Vagina (tissue), 2 donors: ENCODE data around the gene TAC4. TPM values are rescaled to one million over a fixed set of nuclear protein-coding genes. Genes with fewer than 3 reads are reported as not detected.

Experiments used
- DNase-seq, 2 donors: peaks; one replicate each; pipeline ENCODE4 v3.0.0-alpha.2; 2017; ENCODE audit errors: extremely low spot score in 2 of 2
- H3K27ac ChIP-seq: fragments of 200-600 bp; sonication (generic); one replicate; pipeline ENCODE4 v1.5.1; 2019
- H3K27me3 ChIP-seq: fragments of 200-600 bp; sonication (generic); one replicate; pipeline ENCODE4 v1.5.1; 2019
- H3K36me3 ChIP-seq, 2 donors: fragments of 200-600 bp; sonication (generic); one replicate each; pipeline ENCODE4 v1.5.1; 2017 to 2019
- H3K4me1 ChIP-seq: fragments of 200-600 bp; sonication (generic); one replicate; pipeline ENCODE4 v1.5.1; 2019
- H3K4me3 ChIP-seq, 2 donors: fragments of 200-600 bp; sonication (generic); 1 replicate in 1 of 2; 2 replicates in 1 of 2; pipeline ENCODE4 v1.5.1; 2016 to 2019
- H3K9me3 ChIP-seq: fragments of 200-600 bp; sonication (generic); one replicate; pipeline ENCODE4 v1.5.1; 2019
- POLR2A ChIP-seq, 2 donors: fragments of 450-650 bp; IDR thresholded peaks; one replicate each; pipeline ENCODE4 v1.6.1; 2017; ENCODE audit warnings: antibody characterized with exemption in 2 of 2, mild to moderate bottlenecking in 2 of 2, moderate library complexity in 2 of 2
- POLR2AphosphoS5 ChIP-seq, 2 donors: sonication (generic); formaldehyde crosslinking; IDR thresholded peaks; one replicate each; pipeline ENCODE4 v1.9.0; 2017; ENCODE audit warnings: antibody characterized with exemption in 2 of 2, mild to moderate bottlenecking in 2 of 2, low read depth in 1 of 2; ENCODE audit not compliant: insufficient read depth in 1 of 2
- intact Hi-C: fragments of 100-400 bp; cut with DNase I; formaldehyde crosslinking; loops from one replicate; pipeline ENCODE4 v1.15.1; 2023
- total RNA-seq: library from RNA; depleted of rRNA; stranded (reverse); fragments of >200 nt; gene quantifications from one replicate; pipeline ENCODE4 v1.2.3, GENCODE V29; 2016
- TF ChIP-seq, protein P1 (sequence below), 3 experiments: fragments of 450-650 bp in 2 of 3; fragments of 200-600 bp in 1 of 3; sonication (generic) in 1 of 3; IDR thresholded peaks; one replicate each; pipeline ENCODE4 v1.5.1; 2017 to 2019; ENCODE audit warnings: antibody characterized with exemption in 3 of 3, mild to moderate bottlenecking in 2 of 3, moderate library complexity in 2 of 3

The TAC4 gene
- total RNA-seq, 1 donor from 2014 or later: not detected

DNA sequence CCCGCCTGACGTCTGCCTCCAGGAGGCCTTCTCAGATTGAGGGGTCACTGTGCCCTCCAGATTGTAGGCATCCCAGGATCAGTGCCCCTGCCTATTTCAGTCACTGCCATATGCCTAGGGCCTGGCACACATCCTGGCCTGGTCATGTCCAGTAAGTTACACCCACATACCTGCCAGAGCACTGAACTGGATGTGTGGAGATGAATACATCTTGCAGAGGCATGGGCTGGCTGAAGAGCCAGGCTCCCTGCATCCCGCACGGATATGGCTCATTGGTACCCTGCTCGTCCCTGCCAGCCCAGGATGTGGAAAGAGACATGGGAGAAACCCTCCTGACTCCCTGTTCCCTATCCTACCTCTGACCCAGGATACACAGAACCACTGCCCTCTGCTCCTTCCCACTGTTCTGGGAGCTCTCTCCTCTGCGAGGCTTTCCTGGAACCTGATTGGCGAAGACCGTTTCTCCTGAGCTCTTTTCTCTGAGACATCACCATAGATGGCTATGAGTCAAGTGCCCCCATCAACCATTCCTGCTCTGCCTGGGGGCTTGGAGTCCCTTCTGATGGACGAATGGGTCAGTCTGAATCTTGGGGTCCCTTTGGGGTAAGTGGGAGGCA, 40.0 kb upstream of the TAC4 start:
- Histone ChIP-seq H3K36me3 (no peaks in the 10 kb centered on the region), H3K9me3 (no peaks in the 10 kb centered on the region), H3K27ac (no peak overlapping the region), H3K27me3 (no peaks in the 10 kb centered on the region), H3K4me1 (peaks cover 13% of the 10 kb centered on the region), H3K4me3 (no peak overlapping the region)
- no peak for DNase-seq
- intact Hi-C loops: no loop called here
- TF ChIP-seq POLR2AphosphoS5 (IDR thresholded peaks at IDR 0.05; ENCODE audit: insufficient read depth in 1 of 2, low read depth in 1 of 2) (no peak), POLR2A (IDR thresholded peaks at IDR 0.05) (no peak)
- TF ChIP-seq, protein P1, sequence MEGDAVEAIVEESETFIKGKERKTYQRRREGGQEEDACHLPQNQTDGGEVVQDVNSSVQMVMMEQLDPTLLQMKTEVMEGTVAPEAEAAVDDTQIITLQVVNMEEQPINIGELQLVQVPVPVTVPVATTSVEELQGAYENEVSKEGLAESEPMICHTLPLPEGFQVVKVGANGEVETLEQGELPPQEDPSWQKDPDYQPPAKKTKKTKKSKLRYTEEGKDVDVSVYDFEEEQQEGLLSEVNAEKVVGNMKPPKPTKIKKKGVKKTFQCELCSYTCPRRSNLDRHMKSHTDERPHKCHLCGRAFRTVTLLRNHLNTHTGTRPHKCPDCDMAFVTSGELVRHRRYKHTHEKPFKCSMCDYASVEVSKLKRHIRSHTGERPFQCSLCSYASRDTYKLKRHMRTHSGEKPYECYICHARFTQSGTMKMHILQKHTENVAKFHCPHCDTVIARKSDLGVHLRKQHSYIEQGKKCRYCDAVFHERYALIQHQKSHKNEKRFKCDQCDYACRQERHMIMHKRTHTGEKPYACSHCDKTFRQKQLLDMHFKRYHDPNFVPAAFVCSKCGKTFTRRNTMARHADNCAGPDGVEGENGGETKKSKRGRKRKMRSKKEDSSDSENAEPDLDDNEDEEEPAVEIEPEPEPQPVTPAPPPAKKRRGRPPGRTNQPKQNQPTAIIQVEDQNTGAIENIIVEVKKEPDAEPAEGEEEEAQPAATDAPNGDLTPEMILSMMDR (IDR thresholded peaks at IDR 0.05): no peak

DNA sequence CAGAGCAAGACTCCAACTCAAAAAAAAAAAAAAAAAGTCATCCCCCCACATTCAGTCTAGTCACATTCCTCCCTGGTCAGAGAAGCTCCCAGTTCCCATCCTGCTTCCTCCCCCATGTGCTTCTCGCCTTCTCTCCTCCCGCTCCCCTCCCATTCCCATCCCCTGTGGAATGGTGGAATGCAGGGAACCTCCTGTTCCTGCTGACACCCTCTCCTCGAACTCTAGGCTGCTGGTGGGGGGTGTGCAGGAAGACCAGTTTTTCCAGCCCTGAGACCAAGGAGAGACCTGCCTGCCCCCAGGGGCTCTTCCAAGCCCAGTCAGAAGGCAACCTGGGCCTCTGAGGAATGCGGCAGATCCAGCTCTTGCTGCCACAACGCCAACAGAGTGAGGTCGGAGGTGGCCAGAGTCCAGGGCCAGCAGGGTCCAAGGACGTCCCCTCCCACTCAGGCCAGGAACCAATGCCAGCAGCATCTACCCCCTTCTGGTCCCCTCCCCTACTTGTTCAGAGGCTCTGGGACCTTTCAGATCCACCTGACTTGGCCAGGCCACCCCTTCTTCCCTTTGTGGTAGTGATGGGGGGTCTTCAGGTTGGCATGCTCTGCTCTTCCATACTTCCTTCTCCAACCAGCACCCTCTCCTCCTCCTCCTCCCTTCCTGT, 39.3 kb upstream of the TAC4 start:
- H3K27me3 ChIP-seq: no peaks in the 10 kb centered on the region
- no peak for DNase-seq
- no peak overlapping the region for H3K4me3 ChIP-seq
- intact Hi-C loops: no loop called here
- no peaks in the 10 kb centered on the region for H3K36me3 ChIP-seq
- no peak overlapping the region for H3K27ac ChIP-seq
- H3K9me3 ChIP-seq: no peaks in the 10 kb centered on the region
- H3K4me1 ChIP-seq: peaks cover 13% of the 10 kb centered on the region
- TF ChIP-seq, protein P1 (IDR thresholded peaks at IDR 0.05): no peak
- TF ChIP-seq POLR2AphosphoS5 (IDR thresholded peaks at IDR 0.05; ENCODE audit: insufficient read depth in 1 of 2, low read depth in 1 of 2) (peak in 1 of 2 donors; percentile 16), POLR2A (IDR thresholded peaks at IDR 0.05) (no peak)

- DNase-seq: no peak
- Histone ChIP-seq H3K27me3 (no peaks in the 10 kb centered on the region), H3K4me3 (no peak overlapping the region), H3K36me3 (no peaks in the 10 kb centered on the region), H3K27ac (no peak overlapping the region), H3K9me3 (no peaks in the 10 kb centered on the region), H3K4me1 (peaks cover 13% of the 10 kb centered on the region)
- TF ChIP-seq, protein P1 (IDR thresholded peaks at IDR 0.05): no peak
- TF ChIP-seq POLR2A (IDR thresholded peaks at IDR 0.05) (no peak), POLR2AphosphoS5 (IDR thresholded peaks at IDR 0.05; ENCODE audit: insufficient read depth in 1 of 2, low read depth in 1 of 2) (no peak)
- intact Hi-C loops: no loop called here
Measured at GRCh38 chr17:49886036-49886435, 38.2 kb upstream of the TAC4 start.

GRCh38 chr17:49882434-49882833, 34.6 kb upstream of the TAC4 start:
- no peaks in the 10 kb centered on the region for H3K4me1 ChIP-seq
- no peak for DNase-seq
- no peaks in the 10 kb centered on the region for H3K36me3 ChIP-seq
- no peak overlapping the region for H3K4me3 ChIP-seq
- no peaks in the 10 kb centered on the region for H3K9me3 ChIP-seq
- TF ChIP-seq POLR2A (IDR thresholded peaks at IDR 0.05) (no peak), POLR2AphosphoS5 (IDR thresholded peaks at IDR 0.05; ENCODE audit: insufficient read depth in 1 of 2, low read depth in 1 of 2) (no peak)
- TF ChIP-seq, protein P1 (IDR thresholded peaks at IDR 0.05): no peak
- intact Hi-C loops: loop anchor here (5.0 kb wide), 2 partner anchors 70 to 110 kb away; no protein-coding TSS in a partner anchor
- no peaks in the 10 kb centered on the region for H3K27me3 ChIP-seq
- no peak overlapping the region for H3K27ac ChIP-seq

- no peaks in the 10 kb centered on the region for H3K4me1 ChIP-seq
- no peak for DNase-seq
- H3K9me3 ChIP-seq: no peaks in the 10 kb centered on the region
- no peak overlapping the region for H3K4me3 ChIP-seq
- TF ChIP-seq POLR2A (IDR thresholded peaks at IDR 0.05) (no peak), POLR2AphosphoS5 (IDR thresholded peaks at IDR 0.05; ENCODE audit: insufficient read depth in 1 of 2, low read depth in 1 of 2) (no peak)
- TF ChIP-seq, protein P1 (IDR thresholded peaks at IDR 0.05): no peak
- H3K36me3 ChIP-seq: no peaks in the 10 kb centered on the region
- intact Hi-C loops: loop anchor here (5.0 kb wide), 2 partner anchors 71 to 111 kb away; no protein-coding TSS in a partner anchor
- H3K27ac ChIP-seq: no peak overlapping the region
- no peaks in the 10 kb centered on the region for H3K27me3 ChIP-seq
Measured at GRCh38 chr17:49881054-49881402, 33.2 kb upstream of the TAC4 start.
